ENCODE results near the gene PER1.

The PER1 gene

GRCh38 chr17:8187517-8188262, 35.5 kb upstream of the PER1 start:
- Histone ChIP-seq H3K9ac (ENCODE audit: low read length) (peak overlapping the region; percentile 75), H3K9me3 (ENCODE audit: insufficient read depth, low read length) (no peaks in the 10 kb centered on the region), H3F3A (ENCODE audit: insufficient read depth) (peaks cover 32% of the 10 kb centered on the region), H3K27ac (ENCODE audit: low read depth, low read length) (peak overlapping the region; percentile 86), H3K9me2 (replicated peaks; ENCODE audit: insufficient read depth, low read length) (no peaks in the 10 kb centered on the region), H4K20me1 (ENCODE audit: low read depth, low read length) (no peaks in the 10 kb centered on the region), H3K79me2 (ENCODE audit: insufficient read depth, low read length) (peaks cover 13% of the 10 kb centered on the region; the same call in 1 of the 2 replicates), H2AFZ (ENCODE audit: low read depth, low read length, severe bottlenecking) (no peak overlapping the region), H3K4me2 (ENCODE audit: low read depth, low read length, poor library complexity, severe bottlenecking) (peak overlapping the region; percentile 78), H3K4me3 (ENCODE audit: insufficient read depth, low read length, poor library complexity, severe bottlenecking) (peak overlapping the region; percentile 84), H3K27me3 (ENCODE audit: low read length) (no peaks in the 10 kb centered on the region), H3K36me3 (ENCODE audit: low read length) (no peaks in the 10 kb centered on the region)
- TF ChIP-seq EZH2phosphoT487 (conservative IDR thresholded peaks at IDR 0.05; ENCODE audit: low read length) = no peak
- TF ChIP-seq CTCF (IDR thresholded peaks at IDR 0.05; ENCODE audit: insufficient read depth, low read length, poor library complexity, severe bottlenecking) = no peak

- H2AFZ ChIP-seq (ENCODE audit: low read depth, low read length, severe bottlenecking) = peak overlapping the region; percentile 85
Measured at GRCh38 chr17:8186787-8187516, 34.7 kb upstream of the PER1 start.

GRCh38 chr17:8186446-8186786, 34.2 kb upstream of the PER1 start:
- H3F3A ChIP-seq (ENCODE audit: insufficient read depth) = peaks cover 27% of the 10 kb centered on the region
- peak overlapping the region; percentile 78 for H3K4me2 ChIP-seq (ENCODE audit: low read depth, low read length, poor library complexity, severe bottlenecking)
- TF ChIP-seq EZH2phosphoT487 (conservative IDR thresholded peaks at IDR 0.05; ENCODE audit: low read length) = no peak
- peak; percentile 11 for TF ChIP-seq CTCF (IDR thresholded peaks at IDR 0.05; ENCODE audit: insufficient read depth, low read length, poor library complexity, severe bottlenecking)
- H3K27ac ChIP-seq (ENCODE audit: low read depth, low read length) = peak overlapping the region; percentile 86
- H3K36me3 ChIP-seq (ENCODE audit: low read length) = no peaks in the 10 kb centered on the region
- no peaks in the 10 kb centered on the region for H4K20me1 ChIP-seq (ENCODE audit: low read depth, low read length)
- H3K27me3 ChIP-seq (ENCODE audit: low read length) = no peaks in the 10 kb centered on the region
- H3K9ac ChIP-seq (ENCODE audit: low read length) = peak overlapping the region; percentile 75
- peak overlapping the region; percentile 84 for H3K4me3 ChIP-seq (ENCODE audit: insufficient read depth, low read length, poor library complexity, severe bottlenecking)
- H3K9me3 ChIP-seq (ENCODE audit: insufficient read depth, low read length) = no peaks in the 10 kb centered on the region
- H3K9me2 ChIP-seq (replicated peaks; ENCODE audit: insufficient read depth, low read length) = no peaks in the 10 kb centered on the region
- H2AFZ ChIP-seq (ENCODE audit: low read depth, low read length, severe bottlenecking) = peak overlapping the region; percentile 85
- peaks cover 13% of the 10 kb centered on the region; the same call in 1 of the 2 replicates for H3K79me2 ChIP-seq (ENCODE audit: insufficient read depth, low read length)

More at GRCh38 chr17:8186787-8187516, 34.7 kb upstream of the PER1 start:
- TF ChIP-seq EZH2phosphoT487 (conservative IDR thresholded peaks at IDR 0.05; ENCODE audit: low read length) = no peak
- no peak for TF ChIP-seq CTCF (IDR thresholded peaks at IDR 0.05; ENCODE audit: insufficient read depth, low read length, poor library complexity, severe bottlenecking)
- no peaks in the 10 kb centered on the region for H3K27me3 ChIP-seq (ENCODE audit: low read length)
- H3K4me3 ChIP-seq (ENCODE audit: insufficient read depth, low read length, poor library complexity, severe bottlenecking) = peak overlapping the region; percentile 84
- peak overlapping the region; percentile 78 for H3K4me2 ChIP-seq (ENCODE audit: low read depth, low read length, poor library complexity, severe bottlenecking)
- peak overlapping the region; percentile 75 for H3K9ac ChIP-seq (ENCODE audit: low read length)
- H3F3A ChIP-seq (ENCODE audit: insufficient read depth) = peaks cover 32% of the 10 kb centered on the region
- peaks cover 13% of the 10 kb centered on the region; the same call in 1 of the 2 replicates for H3K79me2 ChIP-seq (ENCODE audit: insufficient read depth, low read length)
- H3K27ac ChIP-seq (ENCODE audit: low read depth, low read length) = peak overlapping the region; percentile 86
- H4K20me1 ChIP-seq (ENCODE audit: low read depth, low read length) = no peaks in the 10 kb centered on the region
- no peaks in the 10 kb centered on the region for H3K9me3 ChIP-seq (ENCODE audit: insufficient read depth, low read length)
- no peaks in the 10 kb centered on the region for H3K36me3 ChIP-seq (ENCODE audit: low read length)
- no peaks in the 10 kb centered on the region for H3K9me2 ChIP-seq (replicated peaks; ENCODE audit: insufficient read depth, low read length)
